SJSA1 (cell line): Measurements from ENCODE around the gene NAT9. TPM values are rescaled to one million over a fixed set of nuclear protein-coding genes. Genes with fewer than 3 reads are reported as not detected.

Source experiments
- DNase-seq, 2 experiments: peaks; one replicate each; pipeline ENCODE4 v3.0.0-alpha.2; 2015 to 2020; ENCODE audit warnings: low spot score in 2 of 2, low read depth in 1 of 2
- H3K27ac ChIP-seq: fragments of 250-450 bp; sonication (Bioruptor Pico); 2 replicates; pipeline ENCODE4 v1.5.1; 2020; ENCODE audit warnings: mild to moderate bottlenecking, moderate library complexity
- H3K27me3 ChIP-seq: fragments of 250-450 bp; sonication (Bioruptor Pico); replicated peaks from 2 replicates; pipeline ENCODE4 v1.5.1; 2020; ENCODE audit warnings: mild to moderate bottlenecking, moderate library complexity
- H3K36me3 ChIP-seq: fragments of 250-450 bp; sonication (Bioruptor Pico); 2 replicates; pipeline ENCODE4 v1.5.1; 2020; ENCODE audit warnings: mild to moderate bottlenecking
- H3K4me1 ChIP-seq: fragments of 250-450 bp; sonication (Bioruptor Pico); replicated peaks from 2 replicates; pipeline ENCODE4 v1.6.1; 2021; ENCODE audit warnings: mild to moderate bottlenecking
- H3K4me3 ChIP-seq: fragments of 250-450 bp; sonication (Bioruptor Pico); 2 replicates; pipeline ENCODE4 v1.5.1; 2020; ENCODE audit warnings: mild to moderate bottlenecking
- H3K9me3 ChIP-seq: fragments of 250-450 bp; sonication (Bioruptor Pico); replicated peaks from 2 replicates; pipeline ENCODE4 v1.5.1; 2020; ENCODE audit warnings: mild to moderate bottlenecking
- total RNA-seq: library from RNA; depleted of rRNA; stranded (reverse); fragments of >200 nt; shearing (Covaris generic); gene quantifications from 2 replicates; pipeline ENCODE4 v1.2.3, GENCODE V29; 2014

NAT9 gene
- total RNA-seq, 1 experiment from 2014 or later, result 32.9 TPM

GRCh38 chr17:74769266-74769855 lies 6.8 kb downstream of the NAT9 start:
- Histone ChIP-seq H3K9me3 (no peaks in the 10 kb centered on the region), H3K4me3 (no peak overlapping the region), H3K27me3 (no peaks in the 10 kb centered on the region), H3K4me1 (peaks cover 16% of the 10 kb centered on the region), H3K36me3 (peaks cover 66% of the 10 kb centered on the region), H3K27ac (no peak overlapping the region)
- DNase-seq, result no peak

- Histone ChIP-seq H3K27ac (no peak overlapping the region), H3K27me3 (no peaks in the 10 kb centered on the region), H3K36me3 (peaks cover 61% of the 10 kb centered on the region), H3K4me3 (no peak overlapping the region), H3K4me1 (peaks cover 11% of the 10 kb centered on the region), H3K9me3 (no peaks in the 10 kb centered on the region)
- DNase-seq, result no peak
Observed at GRCh38 chr17:74768763-74769114, 7.4 kb downstream of the NAT9 start.

GRCh38 chr17:74768069-74768762 lies 7.9 kb downstream of the NAT9 start:
- H3K9me3 ChIP-seq, result no peaks in the 10 kb centered on the region
- peaks cover 11% of the 10 kb centered on the region for H3K4me1 ChIP-seq
- no peak overlapping the region for H3K27ac ChIP-seq
- H3K4me3 ChIP-seq, result no peak overlapping the region
- H3K36me3 ChIP-seq, result peaks cover 56% of the 10 kb centered on the region
- no peak for DNase-seq
- H3K27me3 ChIP-seq, result no peaks in the 10 kb centered on the region

DNA sequence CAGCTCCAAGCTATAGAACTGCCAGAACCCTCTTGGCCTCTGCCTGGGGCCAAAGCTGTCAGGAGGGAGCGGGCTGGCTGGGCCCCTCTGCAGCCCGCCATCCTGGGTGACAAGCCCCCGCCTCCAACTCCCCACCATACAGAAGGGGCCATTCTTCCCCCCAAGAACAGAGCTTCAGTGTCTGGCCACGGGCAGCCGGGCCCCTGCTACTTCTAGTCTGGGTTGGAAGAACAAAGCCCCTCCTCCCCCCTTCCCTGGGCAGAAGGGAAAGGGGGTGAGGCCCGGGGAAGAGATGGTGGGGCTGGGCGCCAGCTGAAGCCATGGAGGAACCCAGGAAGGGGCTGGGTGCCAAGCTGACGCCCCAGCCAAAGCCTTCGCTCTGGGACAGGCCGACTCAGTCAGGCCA lies 9.0 kb downstream of the NAT9 start:
- no peak overlapping the region for H3K27ac ChIP-seq
- DNase-seq, result no peak
- peaks cover 20% of the 10 kb centered on the region for H3K4me1 ChIP-seq
- peaks cover 45% of the 10 kb centered on the region for H3K36me3 ChIP-seq
- no peaks in the 10 kb centered on the region for H3K27me3 ChIP-seq
- no peak overlapping the region for H3K4me3 ChIP-seq
- H3K9me3 ChIP-seq, result no peaks in the 10 kb centered on the region

DNA sequence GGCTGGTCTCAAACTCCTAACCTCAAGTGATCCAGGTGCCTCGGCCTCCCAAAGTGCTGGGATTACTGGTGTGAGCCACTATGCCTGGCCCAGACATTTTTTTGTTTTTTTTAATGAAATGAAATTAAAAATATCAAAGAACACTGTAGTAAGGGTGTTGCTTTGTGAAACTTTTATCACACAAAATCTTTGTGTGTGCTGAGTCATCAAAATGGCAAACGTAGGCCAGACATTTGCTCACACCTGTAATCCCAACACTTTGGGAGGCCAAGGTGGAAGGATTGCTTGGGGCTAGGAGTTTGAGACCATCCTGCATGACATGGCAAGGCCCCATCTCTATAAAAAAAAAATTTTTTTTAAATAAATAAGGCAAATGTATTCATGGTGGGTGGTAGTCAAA lies 9.7 kb downstream of the NAT9 start:
- H3K9me3 ChIP-seq, result no peaks in the 10 kb centered on the region
- H3K4me3 ChIP-seq, result no peak overlapping the region
- peaks cover 38% of the 10 kb centered on the region for H3K36me3 ChIP-seq
- no peak overlapping the region for H3K27ac ChIP-seq
- H3K27me3 ChIP-seq, result no peaks in the 10 kb centered on the region
- DNase-seq, result no peak
- peaks cover 22% of the 10 kb centered on the region for H3K4me1 ChIP-seq

GRCh38 chr17:74764751-74765286 lies 11.3 kb downstream of the NAT9 start:
- Histone ChIP-seq H3K36me3 (peaks cover 23% of the 10 kb centered on the region), H3K4me1 (peaks cover 38% of the 10 kb centered on the region), H3K4me3 (no peak overlapping the region), H3K9me3 (no peaks in the 10 kb centered on the region), H3K27me3 (no peaks in the 10 kb centered on the region), H3K27ac (no peak overlapping the region)
- DNase-seq, result no peak

DNA sequence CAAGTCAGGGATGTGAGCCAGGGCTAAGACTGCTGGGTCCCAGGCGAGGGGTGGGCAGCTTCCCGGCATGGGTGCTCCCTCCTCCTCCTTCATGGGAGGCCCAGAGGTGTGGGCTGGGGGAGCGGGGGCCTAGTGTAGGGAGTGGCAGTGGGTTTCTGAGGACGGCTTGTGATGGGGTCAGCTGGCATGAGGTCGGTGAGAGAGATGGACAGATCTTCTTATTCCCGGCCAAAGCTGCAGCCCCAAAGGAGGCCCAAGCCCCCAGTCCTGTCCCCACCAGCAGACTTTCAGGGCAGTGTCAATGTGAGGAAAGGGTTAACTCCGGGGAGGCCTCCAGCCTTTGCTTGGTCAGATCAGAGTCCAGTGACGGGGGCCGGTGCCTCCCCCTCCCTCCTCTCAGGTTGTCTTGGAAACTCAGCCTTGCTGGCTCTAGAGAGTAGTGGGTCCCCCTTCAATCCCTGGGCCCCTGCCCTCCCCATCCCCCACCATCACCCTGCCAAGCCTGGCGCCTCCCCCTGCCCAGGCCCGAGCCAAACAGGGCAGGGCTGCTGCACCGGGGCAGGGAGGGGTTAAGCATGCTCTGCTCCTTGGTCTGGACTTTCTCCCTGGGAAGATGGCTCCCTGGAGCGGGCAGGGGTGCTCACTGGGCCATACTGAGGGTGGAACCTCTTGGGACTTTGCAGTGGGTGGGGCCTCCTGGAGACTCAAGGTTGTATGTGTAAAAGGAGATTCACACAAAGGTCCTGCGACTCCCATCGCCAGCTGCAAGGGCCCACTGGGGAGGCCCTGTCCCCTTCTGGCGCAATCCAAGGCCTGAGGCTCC lies 12.4 kb downstream of the NAT9 start:
- peaks cover 13% of the 10 kb centered on the region for H3K36me3 ChIP-seq
- H3K9me3 ChIP-seq, result no peaks in the 10 kb centered on the region
- H3K27me3 ChIP-seq, result no peaks in the 10 kb centered on the region
- H3K4me3 ChIP-seq, result no peak overlapping the region
- peaks cover 48% of the 10 kb centered on the region for H3K4me1 ChIP-seq
- no peak overlapping the region for H3K27ac ChIP-seq
- DNase-seq, result no peak

DNA sequence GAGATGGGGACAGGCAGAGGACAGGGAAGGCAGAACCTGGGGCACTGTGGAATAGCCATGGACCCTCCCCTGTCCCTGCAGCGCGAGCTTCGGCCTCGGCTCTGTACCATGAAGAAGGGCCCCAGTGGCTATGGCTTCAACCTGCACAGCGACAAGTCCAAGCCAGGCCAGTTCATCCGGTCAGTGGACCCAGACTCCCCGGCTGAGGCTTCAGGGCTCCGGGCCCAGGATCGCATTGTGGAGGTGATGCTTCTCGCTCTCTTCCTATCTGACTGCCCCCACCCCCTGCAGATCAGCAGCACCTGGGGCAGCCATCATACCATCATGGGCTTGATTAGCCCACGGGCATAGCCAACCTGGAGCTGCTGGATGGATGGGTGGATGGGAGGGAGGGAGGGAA lies 14.2 kb downstream of the NAT9 start:
- DNase-seq, result no peak
- Histone ChIP-seq H3K36me3 (0 out of 2 replicates have a peak, but pooled peaks cover 1% of the 10 kb centered on the region), H3K9me3 (no peaks in the 10 kb centered on the region), H3K27ac (no peak overlapping the region), H3K27me3 (no peaks in the 10 kb centered on the region), H3K4me3 (no peak overlapping the region), H3K4me1 (peaks cover 57% of the 10 kb centered on the region)

- Histone ChIP-seq H3K36me3 (no peaks in the 10 kb centered on the region), H3K4me1 (peaks cover 57% of the 10 kb centered on the region), H3K9me3 (no peaks in the 10 kb centered on the region), H3K27me3 (no peaks in the 10 kb centered on the region), H3K4me3 (no peak overlapping the region), H3K27ac (no peak overlapping the region)
- no peak for DNase-seq
Observed at GRCh38 chr17:74761419-74761818, 14.7 kb downstream of the NAT9 start.

DNA sequence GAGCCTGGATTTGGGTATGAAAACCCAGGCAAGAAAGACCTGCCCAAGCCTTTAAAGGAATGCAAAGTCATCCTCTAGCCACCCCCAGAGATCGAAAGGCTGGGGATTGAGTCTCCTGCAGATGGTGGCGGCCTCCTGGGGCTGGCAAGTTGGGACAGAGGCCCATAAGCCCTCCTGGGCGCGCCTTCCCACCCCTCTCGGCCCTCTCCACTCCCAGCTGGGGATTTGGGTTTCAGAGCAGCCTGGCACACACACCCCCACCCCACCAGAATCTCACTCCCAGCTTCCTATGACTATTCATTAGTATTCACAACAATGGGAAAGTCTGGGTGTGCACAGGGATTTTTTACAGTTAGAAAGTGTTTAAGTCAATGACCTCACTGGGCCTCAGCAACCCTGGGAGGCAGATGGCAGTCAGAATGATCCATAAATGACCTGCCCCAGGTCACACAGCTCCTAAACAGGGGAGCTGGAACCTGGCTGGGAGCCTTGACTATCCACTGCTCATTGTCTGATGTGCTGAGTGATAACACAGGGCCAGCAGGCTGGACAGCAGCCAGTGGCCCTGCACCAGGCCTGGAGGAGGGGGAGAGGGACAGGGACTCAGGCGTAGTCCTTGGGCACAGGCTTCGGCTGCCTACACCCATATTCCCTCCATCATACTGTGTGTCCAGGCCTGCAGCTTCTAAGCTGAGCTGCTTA lies 15.6 kb downstream of the NAT9 start:
- Histone ChIP-seq H3K4me1 (peaks cover 57% of the 10 kb centered on the region), H3K9me3 (no peaks in the 10 kb centered on the region), H3K4me3 (no peak overlapping the region), H3K36me3 (no peaks in the 10 kb centered on the region), H3K27ac (0 out of 2 replicates have a peak overlapping the region, but pooled peaks have one; percentile 3), H3K27me3 (no peaks in the 10 kb centered on the region)
- DNase-seq, result no peak

DNA sequence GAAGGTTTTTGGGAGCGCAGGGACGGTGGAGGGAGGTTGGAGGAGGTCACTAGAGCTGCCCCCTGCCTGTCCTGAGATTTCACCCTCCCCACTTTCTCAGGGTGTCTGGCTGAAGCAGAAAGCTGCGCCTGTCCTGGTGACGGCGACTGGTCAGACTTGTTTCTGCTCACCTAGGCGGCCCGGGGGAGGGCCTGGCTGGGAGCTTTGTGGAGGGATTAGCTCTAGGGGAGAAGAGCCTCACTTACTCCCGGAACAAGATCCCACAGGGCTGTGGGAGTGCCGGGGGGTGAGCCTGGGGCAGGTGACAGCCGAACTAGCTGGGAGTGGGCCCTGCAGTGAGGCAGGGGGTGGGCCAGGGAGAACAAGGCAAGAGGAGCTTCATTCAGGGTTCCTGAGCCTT lies 16.2 kb downstream of the NAT9 start:
- Histone ChIP-seq H3K27ac (0 out of 2 replicates have a peak overlapping the region, but pooled peaks have one; percentile 3), H3K9me3 (no peaks in the 10 kb centered on the region), H3K4me1 (peaks cover 57% of the 10 kb centered on the region), H3K36me3 (no peaks in the 10 kb centered on the region), H3K4me3 (no peak overlapping the region), H3K27me3 (no peaks in the 10 kb centered on the region)
- DNase-seq, result no peak

DNA sequence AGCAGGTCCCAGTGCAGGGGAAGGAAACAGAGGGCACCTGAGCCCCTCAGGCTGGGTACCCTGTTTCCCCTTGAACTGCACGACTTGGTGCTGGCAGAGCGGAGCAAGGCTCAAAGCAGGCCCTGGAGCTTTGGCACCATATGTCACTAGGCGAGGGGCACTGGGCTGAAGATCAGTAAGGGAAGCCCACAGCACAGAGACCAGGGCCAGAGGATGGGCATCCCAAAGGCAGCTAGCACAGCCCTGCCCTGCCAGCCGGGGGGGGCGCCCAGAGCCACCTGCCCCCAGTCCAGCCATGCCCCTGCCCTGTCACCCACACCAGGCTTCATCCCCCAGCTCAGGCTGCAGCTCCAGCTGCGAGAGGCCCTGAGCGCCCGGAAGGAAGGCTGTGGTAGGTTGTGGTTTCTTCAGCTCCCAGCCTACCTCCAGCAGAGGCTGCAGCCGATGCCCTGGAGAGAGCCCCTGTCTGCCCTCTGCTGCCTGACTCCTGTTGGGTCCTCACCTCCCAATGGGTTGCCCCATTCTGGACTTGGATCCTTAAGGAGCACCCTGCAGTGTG lies 16.8 kb downstream of the NAT9 start:
- H3K27me3 ChIP-seq, result no peaks in the 10 kb centered on the region
- H3K4me1 ChIP-seq, result peaks cover 57% of the 10 kb centered on the region
- no peak overlapping the region for H3K4me3 ChIP-seq
- no peaks in the 10 kb centered on the region for H3K36me3 ChIP-seq
- H3K27ac ChIP-seq, result no peak overlapping the region
- peak; percentile 62 to 72 for DNase-seq
- H3K9me3 ChIP-seq, result no peaks in the 10 kb centered on the region

GRCh38 chr17:74758848-74759168 lies 17.3 kb downstream of the NAT9 start:
- peaks cover 57% of the 10 kb centered on the region for H3K4me1 ChIP-seq
- no peak overlapping the region for H3K27ac ChIP-seq
- H3K36me3 ChIP-seq, result no peaks in the 10 kb centered on the region
- H3K27me3 ChIP-seq, result no peaks in the 10 kb centered on the region
- no peak overlapping the region for H3K4me3 ChIP-seq
- no peaks in the 10 kb centered on the region for H3K9me3 ChIP-seq
- peak in 1 of 2 experiments; percentile 55 for DNase-seq
